Caco-2 (cell line): Measurements from ENCODE around the gene ORAI2. TPM values are rescaled to one million over a fixed set of nuclear protein-coding genes. Genes with fewer than 3 reads are reported as not detected.

ENCODE experiments used
- microRNA-seq: library from miRNA; unstranded; fragments of <30 nt; microRNA quantifications from one replicate; pipeline ENCODE4 v1.2.0, GENCODE V29; 2022
- total RNA-seq: library from RNA; stranded (reverse); gene quantifications from 2 replicates; pipeline ENCODE4 v1.2.3, GENCODE V29; 2022

ORAI2 gene
- total RNA-seq, 1 experiment from 2014 or later: 20.2 TPM

Small RNAs within 50 kb of the gene (microRNA-seq; reads per million reads assigned to microRNA genes)
- not detected for gene MIR4467
- 7.4 reads per million, percentile 42 among the genes with 10 or more reads in this experiment for gene MIR5090
- gene MIR548O: not detected

Other genes starting within 250 kb of the ORAI2 start
- 8.1 and 10.6 TPM in 2 replicates for gene SH2B2, start 146.7 kb upstream of the ORAI2 start, total RNA-seq
- not detected in 2 replicates for gene SPDYE6, start 77.1 kb upstream of the ORAI2 start, total RNA-seq
- 34.2 and 35.2 TPM in 2 replicates for gene PRKRIP1, start 37.2 kb upstream of the ORAI2 start, total RNA-seq
- gene ALKBH4, start 31.3 kb downstream of the ORAI2 start, total RNA-seq: 13.8 and 15.0 TPM in 2 replicates
- 23.6 and 25.3 TPM in 2 replicates for gene LRWD1, start 31.4 kb downstream of the ORAI2 start, total RNA-seq
- gene POLR2J, start 45.3 kb downstream of the ORAI2 start, total RNA-seq: 68.1 and 70.0 TPM in 2 replicates
- gene RASA4B, start 84.2 kb downstream of the ORAI2 start, total RNA-seq: 2.9 and 3.2 TPM in 2 replicates
- 9.3 and 11.2 TPM in 2 replicates for gene UPK3BL2, start 110.1 kb downstream of the ORAI2 start, total RNA-seq
- gene SPDYE2, start 117.7 kb downstream of the ORAI2 start, total RNA-seq: not detected in 2 replicates
- 34.4 and 37.4 TPM in 2 replicates for gene POLR2J3, start 139.0 kb downstream of the ORAI2 start, total RNA-seq
- gene RASA4, start 183.2 kb downstream of the ORAI2 start, total RNA-seq: 6.1 and 7.2 TPM in 2 replicates
- gene UPK3BL1, start 209.2 kb downstream of the ORAI2 start, total RNA-seq: 9.9 and 13.7 TPM in 2 replicates
- gene SPDYE2B, start 216.7 kb downstream of the ORAI2 start, total RNA-seq: not detected in 2 replicates
- 12.7 and 13.7 TPM in 2 replicates for gene POLR2J2, start 238.1 kb downstream of the ORAI2 start, total RNA-seq